ENCODE data around the gene KANSL3.

The KANSL3 gene

DNA sequence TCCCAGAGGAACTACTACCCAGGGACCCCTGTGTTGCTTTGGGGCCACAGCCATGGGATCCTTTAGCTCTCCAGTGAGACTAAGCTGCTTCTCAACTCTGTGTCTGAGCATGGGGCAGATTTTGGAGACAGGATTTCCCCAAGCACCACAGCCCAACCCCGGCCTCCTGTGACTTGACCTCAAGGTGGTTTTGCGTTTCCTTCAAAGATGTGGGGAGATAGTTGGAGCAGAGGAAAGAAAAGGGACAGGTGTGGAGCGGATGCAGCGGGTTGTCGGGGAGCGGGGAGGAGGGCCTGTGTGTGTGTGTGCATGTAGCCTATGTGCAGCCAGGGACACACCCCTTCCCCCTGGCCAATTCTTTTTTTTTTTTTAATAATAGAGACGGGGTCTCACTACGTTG, 91.3 kb downstream of the KANSL3 start:
- no peak for DNase-seq (ENCODE audit: extremely low read depth in 1 of 2, low read depth in 1 of 2)

- no peak for DNase-seq (ENCODE audit: extremely low read depth in 1 of 2, low read depth in 1 of 2)
Measured at GRCh38 chr2:96546321-96546720, 91.8 kb downstream of the KANSL3 start.
